Measurements from ENCODE around the gene VPS39.

VPS39 gene

DNA sequence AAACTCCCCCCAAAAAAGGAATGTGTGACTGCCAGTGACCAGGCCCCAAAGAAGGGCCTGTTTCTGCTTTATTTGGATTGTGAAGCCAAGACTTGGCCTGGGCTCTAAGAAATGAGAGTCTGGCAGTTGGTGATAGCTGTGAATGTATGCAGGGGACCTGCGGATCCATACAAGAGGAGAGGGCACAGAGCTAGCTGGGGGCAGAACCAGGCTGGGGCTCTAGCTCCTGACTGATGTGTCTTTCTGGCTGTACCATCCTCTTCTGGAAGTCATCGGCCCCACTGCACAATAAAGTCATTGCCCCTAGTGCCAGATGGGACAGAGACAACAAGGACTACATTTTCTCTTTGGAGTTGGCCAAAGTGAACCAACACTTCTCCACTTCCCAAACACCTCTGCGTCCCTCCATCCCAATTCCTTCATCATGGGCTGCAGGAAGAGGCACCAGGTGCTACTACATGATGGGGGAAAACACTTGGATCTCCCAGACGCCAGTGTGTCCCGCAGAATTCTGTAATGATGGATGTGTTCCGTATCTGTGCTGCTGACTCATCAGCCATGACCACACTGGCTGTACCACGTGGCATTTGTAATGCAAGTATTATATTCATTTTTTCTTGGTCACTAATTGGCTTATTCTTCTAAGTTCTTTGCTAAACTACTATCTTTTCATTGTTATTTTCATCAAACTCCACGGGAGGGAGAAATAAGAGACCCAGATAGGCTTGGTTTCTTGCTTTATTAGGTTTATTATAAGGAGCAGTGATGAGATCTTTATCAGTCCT lies 49.9 kb downstream of the VPS39 start:
- DNase-seq: no peak

DNA sequence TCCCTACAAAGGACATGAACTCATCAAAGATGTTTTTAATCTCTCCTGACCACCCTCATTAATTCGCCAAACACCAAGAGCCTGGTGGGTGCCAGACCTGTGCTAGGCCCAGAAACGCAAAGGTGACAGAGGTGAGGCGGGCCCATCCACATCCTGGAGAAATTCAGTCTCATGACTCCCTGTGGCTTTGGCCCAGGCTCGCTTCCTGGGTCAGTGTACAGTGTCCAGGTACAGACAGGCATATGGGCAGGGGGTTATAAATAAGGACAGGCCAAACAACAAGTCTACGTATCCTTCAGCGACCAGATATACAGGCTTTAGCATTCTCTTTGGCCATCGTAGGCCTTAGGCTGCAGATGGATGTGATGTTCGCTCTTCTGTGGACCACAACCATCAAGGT lies 50.7 kb downstream of the VPS39 start:
- DNase-seq: no peak

DNA sequence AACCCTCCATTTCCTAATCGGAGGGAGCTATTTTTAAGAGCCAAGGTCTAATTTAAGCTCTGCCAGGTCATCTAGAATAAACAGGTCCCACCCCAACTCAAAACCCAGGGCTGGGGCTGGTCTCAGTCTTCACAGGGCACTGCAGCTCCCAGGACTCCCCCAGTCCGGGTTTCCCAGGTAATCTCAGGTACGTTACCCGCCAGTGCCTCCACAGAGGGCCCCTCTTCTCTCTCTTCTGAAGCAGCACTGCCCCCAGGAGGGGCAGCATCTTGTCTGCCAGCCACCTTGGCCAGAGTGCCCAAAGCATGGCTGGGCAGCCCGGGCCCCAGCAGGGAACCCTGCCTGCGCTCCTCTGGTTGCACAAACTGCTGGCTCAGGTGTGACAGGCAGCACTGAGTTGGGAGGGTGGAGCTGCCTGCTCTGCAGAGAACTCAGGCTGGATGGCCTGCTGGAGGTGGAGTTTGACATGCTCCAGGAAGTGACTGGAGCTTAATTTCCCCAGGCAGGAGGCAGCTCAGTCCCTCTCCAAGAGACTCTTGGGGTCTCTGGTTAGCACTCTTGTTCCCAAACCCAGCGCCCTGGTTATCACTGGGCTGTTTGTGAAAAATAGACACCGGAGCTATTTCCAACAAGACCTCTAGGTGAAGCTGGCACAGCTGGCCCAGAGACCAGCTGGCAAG lies 51.7 kb downstream of the VPS39 start, which contains the start of gene PLA2G4F:
PLA2G4F (minus strand) TSS at position 394 of the 680 bp plus-strand sequence; CDS start at position 307, 87 bp downstream.
- no peak for DNase-seq

DNA sequence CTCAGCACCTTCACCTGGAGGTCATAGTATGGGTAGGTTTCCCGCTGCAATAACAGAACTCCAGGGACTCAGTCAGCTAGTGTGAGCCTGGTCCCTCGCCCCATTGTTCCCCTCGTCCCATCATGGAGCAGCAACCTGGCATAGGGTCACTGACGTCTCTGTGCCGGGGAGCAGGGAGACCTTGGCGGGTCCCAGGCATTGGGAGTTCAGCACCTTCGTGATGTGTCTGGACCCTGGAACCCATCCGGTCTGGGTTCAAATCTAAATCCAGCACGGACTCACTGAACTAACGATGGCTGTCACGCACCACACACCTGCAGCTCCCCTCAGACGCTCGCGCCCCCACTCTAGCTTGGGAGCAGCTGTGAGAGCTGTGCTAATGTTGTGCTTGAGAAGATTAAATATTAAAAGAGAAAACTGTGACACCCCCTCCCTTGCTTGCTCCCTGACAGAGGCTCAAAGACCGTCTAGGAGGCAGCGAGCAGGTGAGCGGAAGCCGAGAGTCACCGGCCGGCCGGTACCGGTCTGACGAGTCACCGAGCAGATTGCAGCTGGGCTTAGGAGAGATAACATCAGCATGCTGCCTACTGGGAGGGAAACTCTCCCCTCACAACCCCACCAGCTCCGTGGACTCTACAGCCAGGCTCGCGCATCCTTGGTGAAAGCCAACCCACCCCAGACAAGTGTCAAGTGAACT lies 52.4 kb downstream of the VPS39 start:
- DNase-seq: no peak

DNA sequence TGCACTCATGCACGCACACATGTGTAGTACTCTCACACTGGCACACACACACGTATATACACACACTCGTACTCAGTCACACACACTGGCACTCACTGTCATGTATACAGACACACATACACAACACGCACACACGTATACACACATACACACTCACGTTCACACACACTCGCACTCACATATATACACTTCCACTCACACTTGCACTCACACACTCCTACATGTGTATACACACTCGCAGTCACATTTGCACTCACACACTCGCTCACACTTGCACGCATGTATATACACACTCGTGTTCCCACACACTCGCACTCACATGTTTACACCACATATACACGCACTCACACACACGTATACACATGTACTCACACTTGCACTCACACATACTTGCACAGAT lies 53.1 kb downstream of the VPS39 start:
- no peak for DNase-seq

DNA sequence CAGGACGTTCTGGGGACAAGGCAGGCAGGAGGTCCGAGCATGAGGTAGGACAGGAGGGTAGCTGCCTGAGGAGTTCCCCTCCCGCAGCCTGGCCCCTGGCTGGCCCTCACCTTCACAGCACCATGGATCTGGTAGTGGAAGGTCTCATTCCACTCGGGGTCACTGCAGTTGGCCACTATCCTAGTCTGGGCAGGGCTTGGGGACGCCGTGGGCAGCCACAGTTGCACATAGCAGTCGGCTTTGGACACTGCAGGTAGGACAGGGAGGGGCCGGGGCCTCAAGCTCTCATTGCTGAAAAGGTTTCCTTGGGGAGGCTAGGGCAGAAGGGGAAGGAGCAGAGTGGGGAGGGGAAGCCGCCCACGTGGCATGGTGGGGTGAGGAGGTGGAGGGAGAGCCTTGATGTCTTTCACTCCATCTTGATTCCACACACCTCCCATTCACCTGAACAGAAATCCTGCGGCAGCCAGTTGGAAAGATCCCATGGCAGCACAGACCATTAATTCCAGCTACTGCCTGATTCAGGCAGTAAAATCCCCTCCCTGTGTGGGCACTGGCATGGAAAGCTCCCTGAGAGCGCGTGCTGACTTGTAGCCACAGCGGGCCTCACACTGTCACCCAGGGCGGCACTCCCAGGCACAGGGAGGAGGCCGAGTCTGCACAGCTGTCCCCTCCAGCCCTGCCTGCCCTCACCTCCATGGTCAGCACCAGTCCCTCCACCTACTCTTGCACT lies 53.7 kb downstream of the VPS39 start:
- no peak for DNase-seq

DNA sequence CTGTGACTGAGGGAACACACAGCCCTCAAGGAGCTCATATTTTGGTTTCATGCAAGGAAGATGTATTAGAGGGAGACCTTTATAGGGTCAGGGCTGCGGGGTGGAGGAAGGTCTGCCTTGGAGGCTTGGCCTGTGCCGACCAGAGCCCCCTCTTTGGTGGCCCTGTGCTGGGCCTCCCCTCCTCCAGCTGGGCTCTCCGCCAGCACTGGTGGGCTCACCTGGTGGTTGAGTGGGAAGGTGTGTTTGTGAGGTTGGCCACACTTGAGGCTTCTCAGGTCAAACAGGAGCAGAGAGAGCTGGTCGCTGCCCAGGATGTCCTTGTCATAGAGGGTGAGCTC lies 54.3 kb downstream of the VPS39 start:
- DNase-seq: no peak

DNA sequence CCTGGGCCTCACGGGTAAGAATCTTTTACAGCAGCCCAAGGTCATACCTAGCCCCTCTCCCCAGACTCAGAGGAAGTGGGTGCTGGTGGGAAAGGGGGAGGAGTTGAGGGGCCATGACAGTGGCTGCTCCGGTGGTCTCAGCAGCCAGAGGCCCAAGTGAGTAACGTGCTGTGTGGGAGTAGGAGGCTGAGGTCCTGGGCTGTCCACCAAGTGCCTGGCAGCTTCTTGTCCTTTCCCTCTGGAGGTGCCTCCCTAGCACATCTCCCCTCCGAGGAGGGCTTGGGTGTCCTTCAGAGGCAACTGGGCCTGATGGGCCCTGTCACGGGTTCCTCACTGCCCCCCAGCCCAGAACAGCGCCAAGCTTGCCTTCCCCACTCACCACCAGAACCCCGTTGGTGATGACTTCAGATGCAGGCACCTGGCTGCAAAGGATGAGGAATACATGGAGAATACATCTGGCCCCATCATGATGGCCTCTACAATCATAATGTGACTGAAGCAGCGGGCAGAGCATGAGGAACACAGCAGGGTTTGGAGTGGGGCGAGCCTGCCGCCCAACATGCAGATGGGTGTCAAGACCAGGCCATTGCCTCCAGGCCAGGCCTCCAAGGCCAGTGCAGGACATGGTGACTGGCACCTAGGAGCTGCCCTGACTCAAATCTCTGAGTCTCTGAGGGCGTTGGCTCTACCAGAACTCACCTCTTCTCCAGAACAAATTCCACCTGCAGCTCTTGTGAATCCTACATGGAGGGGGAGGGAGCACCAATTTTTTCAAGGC lies 55.0 kb downstream of the VPS39 start:
- DNase-seq: no peak

DNA sequence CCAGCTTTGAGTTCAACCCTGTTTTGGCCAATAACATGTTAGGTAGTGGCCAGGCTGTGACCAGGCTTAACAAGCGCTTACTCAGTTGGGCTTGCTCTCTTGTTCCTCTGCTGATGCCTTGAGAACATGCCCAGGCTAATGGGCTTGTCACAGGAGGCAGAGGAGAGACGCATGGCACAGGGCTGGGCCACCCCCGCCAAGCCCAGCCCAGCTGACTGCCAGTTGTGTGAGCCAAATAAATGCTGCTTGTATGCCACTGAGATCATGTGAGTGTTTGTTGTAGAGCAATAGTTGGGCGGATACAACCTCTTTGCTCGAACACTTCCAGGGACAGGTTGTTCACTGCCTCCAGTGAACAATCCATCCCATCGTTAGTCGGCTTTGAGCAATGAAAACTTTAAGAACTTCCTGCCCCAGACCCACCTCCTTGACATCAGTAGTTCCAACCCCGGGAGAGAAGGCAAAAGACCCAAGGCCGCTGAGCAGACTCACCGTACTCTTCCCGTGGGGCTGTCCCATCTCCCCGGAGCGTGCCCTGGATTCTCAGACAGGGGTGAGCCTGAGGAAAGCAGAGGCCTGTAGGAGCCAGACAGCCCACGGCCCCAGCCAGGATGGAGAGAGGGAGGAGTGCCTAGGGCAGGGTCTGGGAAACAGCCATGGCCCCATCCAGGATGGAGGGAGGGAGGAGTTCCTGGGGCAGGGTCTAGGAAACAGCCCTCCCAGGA lies 55.7 kb downstream of the VPS39 start:
- no peak for DNase-seq

DNA sequence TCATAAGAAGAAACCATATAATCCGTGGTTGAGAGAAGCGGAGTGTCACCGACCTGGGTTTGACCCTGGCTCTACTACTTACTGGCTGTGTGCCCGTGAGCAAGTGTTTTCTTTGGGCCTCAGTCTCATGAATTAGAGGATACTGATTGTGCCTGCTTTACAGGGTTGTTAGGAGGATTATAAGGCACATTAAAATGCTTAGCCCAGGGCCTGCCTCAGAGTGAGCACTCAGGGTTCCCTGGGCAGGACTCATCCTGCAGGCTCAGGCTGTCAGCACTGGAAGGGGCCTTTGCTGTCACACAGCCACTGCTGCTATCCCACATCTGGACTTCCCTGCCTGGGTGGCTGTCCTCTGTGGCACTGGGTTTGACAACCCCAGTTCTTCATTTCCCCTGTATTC lies 56.4 kb downstream of the VPS39 start:
- no peak for DNase-seq

DNA sequence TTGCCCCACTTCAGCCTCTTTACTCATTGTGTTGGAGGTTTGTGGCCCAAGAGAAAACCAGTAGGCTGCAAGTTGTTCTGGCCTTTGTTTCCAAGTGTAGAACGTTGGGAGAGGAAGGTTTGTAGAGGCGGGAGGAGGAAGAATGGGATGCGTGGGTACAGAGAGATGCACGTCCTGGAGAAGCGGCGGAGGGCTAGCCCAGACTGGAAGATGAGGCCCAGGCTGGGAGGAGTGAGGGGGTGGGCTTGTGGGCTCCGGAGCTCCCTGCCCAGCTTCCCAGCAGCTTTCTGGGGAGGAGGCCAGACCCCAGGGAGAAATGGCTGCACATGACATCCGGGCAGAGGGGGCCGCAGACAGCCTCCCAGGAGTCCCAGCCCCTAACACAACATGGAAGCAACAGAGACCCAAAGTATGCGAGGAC lies 57.0 kb downstream of the VPS39 start:
- DNase-seq: no peak

DNA sequence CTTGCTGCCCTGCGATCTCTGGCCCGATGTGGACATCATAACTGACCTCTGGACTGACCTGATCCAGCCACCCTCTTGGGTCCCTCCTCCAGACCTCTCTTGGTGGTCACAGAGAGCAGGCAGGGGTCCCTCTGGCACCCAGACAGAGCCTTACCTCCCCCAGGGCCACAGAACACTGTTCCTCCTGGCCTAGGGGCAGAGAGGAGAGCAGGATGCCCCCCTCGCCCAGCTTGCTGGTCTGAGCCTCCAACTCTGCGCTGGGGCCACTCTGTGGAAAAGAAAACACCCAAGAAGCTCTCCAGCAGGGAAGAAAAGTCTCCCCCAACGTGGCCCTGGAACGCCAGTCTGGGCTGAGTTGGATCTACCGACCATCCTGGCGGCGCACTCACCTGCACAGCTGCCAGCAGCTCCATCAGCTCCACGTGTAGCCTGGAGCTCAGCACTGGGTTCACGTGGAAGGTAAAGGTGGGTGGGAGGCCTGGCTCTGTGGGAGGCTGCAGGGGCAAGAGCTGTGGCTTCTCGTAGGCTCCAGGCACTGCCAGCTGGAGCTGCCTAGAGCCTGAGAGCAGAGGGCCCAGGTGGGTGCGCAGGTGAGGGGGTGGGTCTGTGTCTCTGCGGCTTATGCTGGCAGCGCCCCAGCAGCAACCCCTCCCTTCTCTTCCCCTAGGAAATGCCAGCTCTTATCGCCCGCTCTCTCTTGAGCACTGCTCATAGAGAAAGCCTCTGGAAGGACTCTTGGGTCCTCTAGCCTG lies 57.7 kb downstream of the VPS39 start:
- no peak for DNase-seq

DNA sequence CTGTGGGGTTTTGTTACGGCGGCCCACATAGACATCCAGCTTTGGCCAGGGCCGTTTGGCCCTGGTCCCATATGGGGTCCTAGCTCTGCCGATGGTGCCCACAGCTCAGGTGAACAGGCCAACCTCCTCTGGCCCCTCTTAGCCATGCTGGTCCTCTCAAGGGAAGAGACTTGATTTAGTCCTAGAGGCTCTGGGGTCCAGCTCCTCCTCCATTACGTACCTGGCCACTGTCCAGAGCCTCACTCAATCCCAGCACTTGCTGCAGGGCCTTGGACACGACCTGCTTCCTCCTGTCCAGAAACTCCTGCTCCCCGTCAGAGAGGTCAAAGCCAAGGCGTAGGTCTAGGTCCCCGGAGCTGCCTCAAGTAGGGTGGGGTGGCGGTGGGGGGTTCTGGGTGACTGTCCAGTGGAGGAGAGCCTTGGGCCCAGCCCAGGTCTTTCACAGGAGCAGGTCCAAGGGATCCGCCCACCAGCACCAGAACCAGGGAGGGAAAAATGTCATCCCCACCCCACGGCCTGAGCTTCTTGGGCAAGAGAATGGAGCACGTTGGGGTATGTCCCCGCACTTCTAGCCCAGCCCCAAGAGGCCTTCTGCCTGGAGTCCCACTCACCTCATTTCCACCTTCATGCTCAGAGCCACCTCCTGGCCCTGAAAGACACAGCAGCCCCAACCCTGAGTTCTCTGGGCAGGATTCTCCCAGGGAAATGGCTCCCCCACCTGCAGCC lies 58.4 kb downstream of the VPS39 start:
- no peak for DNase-seq

DNA sequence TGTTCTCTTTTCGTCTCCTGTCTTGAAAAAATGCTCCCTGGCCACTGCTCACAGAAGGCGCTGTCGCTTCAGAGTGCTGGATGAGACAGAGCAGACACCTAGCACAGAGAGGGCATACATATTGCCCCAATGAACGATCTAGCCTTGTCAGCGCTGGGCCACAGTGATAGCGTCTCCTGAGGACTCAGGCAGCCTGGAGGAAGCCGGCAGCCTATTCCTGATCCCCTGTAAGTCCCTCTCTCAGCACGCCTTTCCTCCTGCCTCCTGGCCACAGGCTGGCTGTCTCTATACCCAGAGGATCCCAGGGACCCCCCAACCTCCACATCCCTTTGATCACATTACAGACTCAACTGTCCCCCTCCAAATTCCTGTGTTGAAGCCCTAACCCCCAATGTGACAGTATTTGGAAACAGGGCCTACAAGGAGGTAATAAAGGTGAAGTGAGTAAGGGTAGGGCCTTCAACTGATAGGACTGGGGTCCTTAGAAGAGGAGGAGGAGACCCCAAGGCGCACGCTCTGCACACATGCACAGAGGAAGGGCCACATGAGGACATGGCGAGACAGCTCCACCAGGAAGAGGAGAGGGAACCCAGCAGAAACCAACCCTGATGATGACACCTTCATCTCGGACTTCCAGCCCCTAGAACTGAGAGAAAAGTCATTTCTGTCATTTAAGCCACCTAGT lies 59.2 kb downstream of the VPS39 start:
- DNase-seq: no peak

DNA sequence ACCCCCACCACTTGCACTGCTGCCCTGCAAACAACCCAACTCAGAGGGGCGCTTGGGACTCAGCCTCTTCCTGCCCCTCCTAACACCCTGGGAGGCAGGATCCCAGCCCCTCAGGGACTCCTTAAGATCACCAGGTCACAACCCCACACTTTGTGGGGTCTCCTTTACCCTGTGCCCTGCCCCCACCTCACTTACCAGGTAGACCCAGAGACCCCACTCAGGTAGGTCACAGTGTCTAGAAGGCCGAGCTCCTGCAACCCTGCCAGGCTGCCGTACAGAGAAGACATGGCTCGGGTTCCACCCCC lies 60.7 kb downstream of the VPS39 start:
- DNase-seq: no peak

DNA sequence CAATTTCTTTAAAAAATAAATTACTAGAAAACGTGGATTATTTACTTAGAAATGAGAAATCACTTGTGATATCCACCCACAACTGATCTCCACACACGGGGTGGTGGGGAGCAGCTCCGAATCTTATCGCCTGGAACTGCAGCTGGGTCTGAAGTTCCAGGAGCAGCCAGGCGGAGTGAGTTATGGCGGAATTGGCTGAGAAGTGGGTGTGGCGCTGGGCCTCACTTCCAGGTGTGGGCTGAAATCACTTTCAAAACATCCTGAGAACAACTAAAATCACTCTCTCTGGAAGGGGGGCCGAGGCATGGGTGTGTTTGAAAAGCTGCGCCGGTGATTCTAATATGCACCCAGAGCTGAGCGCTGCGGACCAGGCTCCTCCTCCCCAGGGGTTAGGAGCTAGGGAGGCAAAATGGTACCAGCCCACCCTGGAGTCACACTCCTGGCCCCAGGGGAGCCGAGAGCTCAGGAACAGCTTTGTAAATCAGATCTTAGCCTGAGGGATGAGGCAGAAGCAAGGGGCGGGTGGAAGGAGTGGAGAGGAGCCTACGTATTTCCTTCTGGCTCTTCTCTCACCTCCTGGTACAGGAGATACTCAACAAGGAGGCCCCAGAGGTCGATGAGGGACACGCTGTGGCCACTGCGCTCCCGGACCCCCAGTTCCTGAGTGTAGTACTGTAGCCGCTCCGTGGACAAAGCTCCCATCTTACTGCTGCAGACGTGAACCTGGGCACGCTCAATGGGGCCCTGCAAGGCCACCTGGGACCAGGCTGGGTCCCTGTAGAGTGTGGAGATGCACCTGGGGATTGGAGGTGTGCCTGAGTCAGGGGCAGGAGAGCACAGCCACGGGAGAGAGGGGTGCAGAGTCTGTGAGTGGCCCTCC lies 61.3 kb downstream of the VPS39 start:
- no peak for DNase-seq

DNA sequence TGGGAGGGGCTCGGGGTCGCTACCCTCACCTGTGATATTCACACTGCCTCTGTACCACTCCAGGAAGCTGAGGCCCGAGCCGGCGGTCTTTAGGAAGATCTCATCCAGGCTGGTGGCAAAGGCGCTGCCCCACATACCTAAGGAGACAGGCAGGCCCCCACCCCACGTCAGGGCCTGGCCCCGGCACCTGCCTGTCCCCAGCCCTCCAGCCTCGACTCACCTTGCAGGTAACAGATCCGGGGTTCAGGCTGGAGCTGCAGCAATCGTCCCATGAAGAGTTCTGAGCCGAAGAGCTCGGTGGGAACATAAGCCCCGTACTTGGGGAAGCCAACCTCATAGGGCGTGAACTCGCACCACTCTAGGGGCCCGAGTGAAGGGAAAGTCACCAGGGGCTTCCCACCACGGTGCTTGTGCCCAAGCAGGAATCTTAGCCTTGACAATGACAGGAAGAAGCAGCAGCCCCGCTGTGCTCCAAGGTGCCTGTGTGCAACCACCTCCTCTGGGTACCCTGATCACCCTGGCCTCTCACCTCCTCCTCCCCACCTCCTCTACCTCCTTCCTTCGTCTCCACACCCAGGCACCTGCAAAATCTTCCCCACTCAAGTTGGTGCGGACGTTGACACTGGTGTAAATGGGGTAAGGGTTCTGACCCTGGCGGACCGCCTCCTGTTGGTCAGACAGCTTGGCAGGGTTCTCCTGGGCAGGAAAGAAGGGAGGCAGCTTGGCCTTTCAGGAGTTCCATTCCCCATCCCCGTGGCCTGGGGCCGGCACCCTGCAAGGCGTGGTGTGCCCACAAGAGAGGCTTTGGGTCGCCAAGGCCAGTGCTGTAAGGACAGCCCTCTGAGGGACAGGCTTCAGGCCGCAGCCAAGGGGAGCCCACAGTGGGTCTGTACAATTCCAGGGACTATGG lies 62.3 kb downstream of the VPS39 start:
- no peak for DNase-seq
